Measurements from ENCODE around the gene SPDYE18.
"Not testable (repeated sequence)": the region's sequence is repeated elsewhere in the genome, so short reads cannot be mapped to it uniquely, and the experiment has no call there.

Gene SPDYE18

DNA sequence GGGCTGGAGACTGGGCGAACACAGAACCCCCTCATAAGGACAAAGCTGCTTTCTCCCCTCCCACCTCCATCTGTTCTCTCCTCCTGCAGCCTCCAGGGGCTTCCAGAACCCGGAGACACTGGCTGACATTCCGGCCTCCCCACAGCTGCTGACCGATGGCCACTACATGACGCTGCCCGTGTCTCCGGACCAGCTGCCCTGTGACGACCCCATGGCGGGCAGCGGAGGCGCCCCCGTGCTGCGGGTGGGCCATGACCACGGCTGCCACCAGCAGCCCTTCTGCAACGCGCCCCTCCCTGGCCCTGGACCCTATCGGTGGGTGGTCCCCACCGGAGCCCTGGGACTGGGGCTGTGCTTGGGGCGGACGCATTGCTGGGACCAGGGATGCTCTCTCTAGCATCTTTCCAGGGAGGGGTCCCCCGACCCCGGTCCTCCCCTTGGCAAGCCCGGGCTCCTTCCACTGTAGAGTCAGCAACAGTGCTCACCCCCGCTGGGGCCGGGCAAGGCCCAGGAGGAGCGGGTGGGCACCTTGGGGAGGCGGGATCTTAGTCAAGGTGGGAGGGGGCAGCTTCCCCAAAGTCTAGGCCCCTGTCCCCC, 56.8 kb downstream of the SPDYE18 start:
- DNase-seq, result not testable (repeated sequence)

- DNase-seq, result not testable (repeated sequence)
These were observed 58.2 kb downstream of the SPDYE18 start for GRCh38 chr7:77004151-77004550.

DNA sequence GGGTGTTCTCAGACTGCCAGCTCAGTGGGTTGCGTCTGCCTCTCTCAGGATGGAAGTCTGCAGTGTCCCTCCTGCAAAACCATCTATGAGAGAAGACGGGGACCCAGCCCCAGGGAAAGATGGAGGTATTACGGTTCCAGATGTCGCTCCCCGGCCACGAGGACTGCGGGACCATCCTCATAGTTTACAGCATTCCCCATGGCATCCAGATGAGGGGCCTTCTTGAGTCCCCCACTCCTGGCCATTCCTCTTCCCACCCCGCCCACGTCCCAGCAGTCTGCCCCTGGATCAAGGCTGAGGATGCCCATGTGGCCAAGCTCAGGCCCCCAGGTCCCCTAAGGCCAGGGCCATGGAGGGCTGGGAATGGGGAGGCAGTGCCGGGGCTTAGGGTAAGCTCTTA, 59.1 kb downstream of the SPDYE18 start:
- not testable (repeated sequence) for DNase-seq

DNA sequence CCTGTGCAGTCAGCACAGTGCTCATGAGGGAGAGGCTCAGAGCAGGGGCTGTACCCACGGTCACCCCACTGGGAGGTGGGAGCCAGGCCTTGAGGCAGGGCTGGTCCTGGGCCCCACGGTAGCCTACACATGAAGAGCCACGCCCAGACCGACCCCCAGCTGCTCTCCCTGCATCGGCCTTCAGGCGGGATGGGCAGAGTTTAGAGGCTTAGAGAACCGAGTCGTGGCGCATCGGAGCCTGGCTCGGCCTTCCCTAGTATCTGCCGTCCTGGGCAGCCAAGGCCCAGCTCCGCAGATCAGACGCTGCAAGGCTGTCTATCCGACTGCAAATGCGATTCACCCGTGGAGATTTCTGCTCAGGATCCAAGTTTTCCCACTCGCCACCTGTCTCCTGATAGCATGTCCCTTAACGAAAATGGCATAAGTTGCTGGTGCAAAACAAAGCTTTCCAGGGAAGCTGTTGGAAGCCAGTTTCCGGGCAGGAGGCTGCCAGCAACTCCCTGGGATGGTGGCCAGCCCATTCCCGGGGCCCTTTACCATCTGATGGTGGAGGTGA, 59.6 kb downstream of the SPDYE18 start:
- DNase-seq, result not testable (repeated sequence)

DNA sequence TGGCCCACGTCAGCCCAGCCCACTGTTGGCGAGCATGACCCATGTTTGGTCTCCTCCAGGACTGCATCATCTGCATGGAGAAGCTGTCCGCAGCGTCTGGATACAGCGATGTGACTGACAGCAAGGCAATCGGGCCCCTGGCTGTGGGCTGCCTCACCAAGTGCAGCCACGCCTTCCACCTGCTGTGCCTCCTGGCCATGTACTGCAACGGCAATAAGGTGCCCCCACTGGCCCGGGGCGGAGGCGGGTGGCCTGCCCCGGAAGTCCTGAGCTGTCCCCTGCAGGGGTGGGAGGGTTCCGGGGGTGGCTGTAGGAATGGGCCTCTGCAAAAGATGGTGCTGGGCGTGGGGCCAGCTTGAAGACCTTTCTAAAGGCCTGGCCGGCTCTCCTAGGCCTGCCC, 60.3 kb downstream of the SPDYE18 start:
- DNase-seq, result not testable (repeated sequence)
